KMS-11 (cell line): Measurements from ENCODE around the gene ZNF280D.

Experiments
- H2AFZ ChIP-seq: fragments of 200-600 bp; sonication (generic); 2 replicates; pipeline ENCODE4 v1.6.1; 2016; ENCODE audit warnings: antibody characterized with exemption, mixed run types, low read depth
- H3K27ac ChIP-seq: fragments of 200-600 bp; sonication (generic); 2 replicates; pipeline ENCODE4 v1.6.1; 2016; ENCODE audit warnings: mild to moderate bottlenecking, mixed run types
- H3K27me3 ChIP-seq: fragments of 200-600 bp; sonication (generic); 2 replicates; pipeline ENCODE4 v1.6.1; 2017; ENCODE audit warnings: mild to moderate bottlenecking, low read depth, mixed run types, moderate library complexity; ENCODE audit not compliant: insufficient read depth
- H3K36me3 ChIP-seq: fragments of 200-600 bp; sonication (generic); 2 replicates; pipeline ENCODE4 v1.6.1; 2017; ENCODE audit warnings: mild to moderate bottlenecking, mixed run types; ENCODE audit not compliant: insufficient read depth
- H3K4me1 ChIP-seq: fragments of 200-600 bp; sonication (generic); 2 replicates; pipeline ENCODE4 v1.6.1; 2016; ENCODE audit warnings: mild to moderate bottlenecking, low read depth, mixed run types; ENCODE audit not compliant: poor library complexity, severe bottlenecking
- H3K4me2 ChIP-seq: fragments of 200-600 bp; sonication (generic); 2 replicates; pipeline ENCODE4 v1.7.0; 2016; ENCODE audit warnings: mild to moderate bottlenecking, mixed run types
- H3K4me3 ChIP-seq: fragments of 200-600 bp; sonication (generic); IDR thresholded peaks from 2 replicates; pipeline ENCODE4 v1.6.1; 2017; ENCODE audit warnings: low read depth, low read length, mixed read lengths; ENCODE audit not compliant: insufficient read depth
- H3K79me2 ChIP-seq: fragments of 200-600 bp; sonication (generic); 2 replicates; pipeline ENCODE4 v1.6.1; 2016; ENCODE audit warnings: low read depth, mixed run types; ENCODE audit not compliant: insufficient read depth
- H3K9ac ChIP-seq: fragments of 200-600 bp; sonication (generic); 2 replicates; pipeline ENCODE4 v1.6.1; 2016; ENCODE audit warnings: mild to moderate bottlenecking, mixed run types
- H4K20me1 ChIP-seq: fragments of 200-600 bp; sonication (generic); 2 replicates; pipeline ENCODE4 v1.6.1; 2016; ENCODE audit warnings: mild to moderate bottlenecking, mixed run types; ENCODE audit not compliant: insufficient read depth
- CTCF ChIP-seq: fragments of 200-600 bp; sonication (generic); conservative IDR thresholded peaks from 2 replicates; pipeline ENCODE4 v1.6.1; 2017; ENCODE audit warnings: low read depth, mild to moderate bottlenecking, antibody characterized with exemption, low read length, moderate library complexity, mixed read lengths

Gene ZNF280D

DNA sequence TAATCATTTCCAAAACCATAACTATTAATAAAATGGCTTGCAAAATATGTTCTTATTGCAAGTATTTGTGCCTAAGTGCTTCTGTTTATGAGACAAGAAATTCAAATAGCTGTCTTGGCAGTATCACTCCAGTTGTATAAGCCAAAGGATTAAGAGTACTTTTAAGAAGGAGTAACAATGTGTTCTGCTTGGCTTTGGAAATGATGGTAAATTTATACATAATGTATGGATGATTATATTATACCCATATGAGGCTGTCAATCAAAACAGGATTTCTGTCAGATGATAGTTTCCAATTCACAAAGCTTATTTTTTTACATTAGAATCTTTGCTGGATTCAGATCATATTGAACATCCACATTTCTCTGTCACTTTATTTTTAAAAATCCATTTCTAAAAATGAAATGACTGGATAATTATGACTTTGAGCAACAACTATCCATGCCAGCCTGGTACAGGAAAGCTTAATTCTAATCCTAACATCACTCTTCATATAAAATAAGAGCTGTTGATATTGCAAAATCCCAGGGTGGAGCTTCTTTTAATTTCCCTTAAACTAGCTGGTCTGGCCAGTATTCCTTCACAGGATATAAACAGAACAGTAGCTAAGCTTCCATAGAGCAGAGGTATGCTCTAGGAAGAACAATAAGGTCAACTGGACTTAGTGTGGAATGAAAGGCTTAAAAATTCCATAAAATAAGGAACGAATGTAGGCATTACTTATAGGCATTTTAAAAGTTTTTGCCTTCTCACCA lies 30.0 kb upstream of the ZNF280D start:
- Histone ChIP-seq H3K4me1 (peaks cover 7% of the 10 kb centered on the region), H3K9ac (no peak overlapping the region), H3K27ac (no peak overlapping the region), H3K4me2 (no peak overlapping the region), H2AFZ (no peak overlapping the region), H4K20me1 (no peaks in the 10 kb centered on the region), H3K36me3 (no peaks in the 10 kb centered on the region), H3K27me3 (no peaks in the 10 kb centered on the region), H3K79me2 (no peaks in the 10 kb centered on the region), H3K4me3 (no peak overlapping the region)
- no peak for TF ChIP-seq CTCF

GRCh38 chr15:56760186-56760585 lies 26.9 kb upstream of the ZNF280D start:
- Histone ChIP-seq H3K27me3 (no peaks in the 10 kb centered on the region), H3K9ac (no peak overlapping the region), H3K4me1 (peaks cover 3% of the 10 kb centered on the region), H3K79me2 (no peaks in the 10 kb centered on the region), H3K4me3 (no peak overlapping the region), H4K20me1 (no peaks in the 10 kb centered on the region), H3K36me3 (no peaks in the 10 kb centered on the region), H3K4me2 (no peak overlapping the region), H3K27ac (no peak overlapping the region), H2AFZ (no peak overlapping the region)
- TF ChIP-seq CTCF: no peak

GRCh38 chr15:56759450-56759845 lies 26.1 kb upstream of the ZNF280D start:
- Histone ChIP-seq H3K9ac (no peak overlapping the region), H3K4me2 (no peak overlapping the region), H3K4me3 (no peak overlapping the region), H4K20me1 (no peaks in the 10 kb centered on the region), H3K27ac (no peak overlapping the region), H3K36me3 (no peaks in the 10 kb centered on the region), H3K27me3 (no peaks in the 10 kb centered on the region), H3K4me1 (no peaks in the 10 kb centered on the region), H3K79me2 (no peaks in the 10 kb centered on the region), H2AFZ (no peak overlapping the region)
- no peak for TF ChIP-seq CTCF

GRCh38 chr15:56758770-56759449 lies 25.6 kb upstream of the ZNF280D start:
- Histone ChIP-seq H3K36me3 (no peaks in the 10 kb centered on the region), H2AFZ (no peak overlapping the region), H3K4me2 (no peak overlapping the region), H3K4me1 (no peaks in the 10 kb centered on the region), H4K20me1 (no peaks in the 10 kb centered on the region), H3K27me3 (no peaks in the 10 kb centered on the region), H3K27ac (no peak overlapping the region), H3K79me2 (no peaks in the 10 kb centered on the region), H3K9ac (no peak overlapping the region), H3K4me3 (no peak overlapping the region)
- TF ChIP-seq CTCF: no peak
